GM21447 (cell line): ENCODE results near the gene RUNX1.
A peak's percentile ranks its signal among the peaks of the same experiment; 100 is the strongest.

Source experiments
- ATAC-seq: cut with Tn5 transposase; IDR thresholded peaks from one replicate; pipeline ENCODE4 v1.9.1; 2021; ENCODE audit not compliant: unreplicated experiment

The RUNX1 gene

GRCh38 chr21:34907461-34908418, 141.4 kb downstream of the RUNX1 start:
- ATAC-seq, result no peak

GRCh38 chr21:34906401-34906800, 142.7 kb downstream of the RUNX1 start:
- ATAC-seq, result no peak

- no peak for ATAC-seq
Measured at GRCh38 chr21:34905218-34905537, 143.9 kb downstream of the RUNX1 start.

GRCh38 chr21:34904526-34905217, 144.4 kb downstream of the RUNX1 start:
- ATAC-seq, result no peak

- no peak for ATAC-seq
Measured at GRCh38 chr21:34900376-34900775, 148.7 kb downstream of the RUNX1 start.

GRCh38 chr21:34899760-34900159, 149.3 kb downstream of the RUNX1 start:
- no peak for ATAC-seq

- no peak for ATAC-seq
Measured at GRCh38 chr21:34899302-34899701, 149.8 kb downstream of the RUNX1 start.

- no peak for ATAC-seq
Measured at GRCh38 chr21:34897828-34898227, 151.3 kb downstream of the RUNX1 start.

- ATAC-seq, result no peak
Measured at GRCh38 chr21:34894401-34894800, 154.7 kb downstream of the RUNX1 start.

- no peak for ATAC-seq
Measured at GRCh38 chr21:34892209-34892608, 156.9 kb downstream of the RUNX1 start.

GRCh38 chr21:34891613-34891943, 157.5 kb downstream of the RUNX1 start:
- no peak for ATAC-seq

- ATAC-seq, result no peak
Measured at GRCh38 chr21:34890724-34891612, 158.1 kb downstream of the RUNX1 start.

- ATAC-seq, result no peak
Measured at GRCh38 chr21:34890470-34890723, 158.7 kb downstream of the RUNX1 start.

GRCh38 chr21:34889676-34890469, 159.2 kb downstream of the RUNX1 start:
- peak; percentile 44 for ATAC-seq

GRCh38 chr21:34889320-34889675, 159.8 kb downstream of the RUNX1 start:
- ATAC-seq, result no peak

GRCh38 chr21:34888569-34889319, 160.4 kb downstream of the RUNX1 start:
- peak; percentile 40 for ATAC-seq

GRCh38 chr21:34887725-34888568, 161.2 kb downstream of the RUNX1 start:
- ATAC-seq, result peak; percentile 24

GRCh38 chr21:34887105-34887442, 162.0 kb downstream of the RUNX1 start:
- no peak for ATAC-seq
